GM19397 (cell line): ENCODE results near the gene VIT.
"Not testable (repeated sequence)": the region's sequence is repeated elsewhere in the genome, so short reads cannot be mapped to it uniquely, and the experiment has no call there.

Experiments
- ATAC-seq: cut with Tn5 transposase; IDR thresholded peaks from one replicate; pipeline ENCODE4 v1.9.1; 2021; ENCODE audit warnings: mild to moderate bottlenecking, moderate library complexity; ENCODE audit not compliant: unreplicated experiment

Gene VIT

DNA sequence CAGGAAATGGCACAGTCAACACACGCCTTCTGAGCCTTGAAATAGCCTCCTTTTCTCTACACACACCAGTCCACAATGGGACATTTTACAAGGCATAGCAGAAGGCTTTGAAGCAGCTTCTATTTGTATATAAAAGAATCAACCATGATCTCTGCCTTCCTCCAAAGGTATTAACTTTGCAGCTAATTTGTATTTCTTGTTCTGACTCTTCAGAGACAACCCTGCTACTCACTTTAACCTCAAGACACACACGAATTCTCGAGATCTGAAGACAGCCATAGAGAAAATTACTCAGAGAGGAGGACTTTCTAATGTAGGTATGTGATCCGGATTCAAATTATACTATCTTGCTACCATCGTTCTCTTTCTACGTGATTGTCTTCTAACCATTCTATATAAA, 104.6 kb downstream of the VIT start:
- ATAC-seq, result no peak

GRCh38 chr2:36802952-36803351, 106.4 kb downstream of the VIT start:
- ATAC-seq, result no peak

DNA sequence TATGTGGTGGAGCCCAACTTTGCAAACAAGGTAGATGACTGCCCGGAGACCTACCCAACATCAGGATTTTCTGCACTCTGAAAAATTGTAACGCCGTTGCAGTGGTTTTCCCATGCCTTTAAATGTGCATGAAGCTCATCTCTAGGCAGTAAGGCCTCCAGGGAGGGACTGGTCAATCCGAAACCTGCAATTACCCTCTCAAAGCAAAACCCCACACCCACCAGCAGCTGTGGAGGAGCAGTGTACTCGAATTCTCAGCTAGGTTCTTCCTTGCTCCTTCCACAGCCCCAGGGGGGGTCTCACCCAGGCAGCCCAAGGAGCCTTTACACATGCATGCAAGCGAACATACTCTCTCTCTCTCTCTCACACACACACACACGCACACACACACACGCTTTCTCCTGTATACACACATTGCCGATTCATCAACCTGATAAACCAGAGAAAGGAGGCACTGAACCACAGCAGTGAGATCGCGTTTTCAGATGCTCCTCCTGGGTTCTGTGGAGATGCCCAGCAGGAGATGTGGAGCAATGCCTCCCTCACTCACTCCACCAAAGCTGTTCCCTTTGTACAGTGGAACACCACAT, 109.2 kb downstream of the VIT start:
- ATAC-seq, result no peak

DNA sequence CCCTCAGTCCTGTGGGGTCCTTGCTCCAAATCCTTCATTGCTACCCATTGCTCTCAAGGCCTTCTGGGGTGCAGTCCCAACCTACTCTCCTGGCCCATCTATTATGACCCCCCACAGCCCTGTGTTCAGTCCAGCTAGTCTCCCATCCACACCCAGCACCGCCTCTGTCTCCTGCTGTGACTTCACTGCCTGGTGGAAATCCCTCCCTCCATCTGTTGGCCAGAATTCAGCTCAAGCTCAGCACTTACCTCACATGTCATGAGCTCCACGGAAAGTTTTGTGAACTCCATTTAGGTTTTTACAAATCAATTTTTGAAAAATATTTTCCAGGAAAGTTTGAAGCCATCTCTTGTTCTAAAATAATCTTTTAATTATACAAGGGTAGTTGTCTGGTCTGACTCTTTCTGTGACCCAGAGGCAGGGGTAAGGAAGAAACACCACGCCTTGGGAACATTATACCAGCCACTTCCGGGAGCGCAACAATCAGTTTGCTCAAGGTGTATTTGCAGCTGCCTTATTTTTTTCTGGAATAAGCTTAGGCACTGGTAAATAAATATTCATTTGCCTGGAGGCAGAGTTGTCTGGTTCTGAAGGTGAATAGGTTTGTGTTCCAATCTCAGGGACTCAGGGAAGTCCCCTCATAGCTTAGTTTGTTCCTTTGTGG, 110.8 kb downstream of the VIT start:
- ATAC-seq, result no peak

DNA sequence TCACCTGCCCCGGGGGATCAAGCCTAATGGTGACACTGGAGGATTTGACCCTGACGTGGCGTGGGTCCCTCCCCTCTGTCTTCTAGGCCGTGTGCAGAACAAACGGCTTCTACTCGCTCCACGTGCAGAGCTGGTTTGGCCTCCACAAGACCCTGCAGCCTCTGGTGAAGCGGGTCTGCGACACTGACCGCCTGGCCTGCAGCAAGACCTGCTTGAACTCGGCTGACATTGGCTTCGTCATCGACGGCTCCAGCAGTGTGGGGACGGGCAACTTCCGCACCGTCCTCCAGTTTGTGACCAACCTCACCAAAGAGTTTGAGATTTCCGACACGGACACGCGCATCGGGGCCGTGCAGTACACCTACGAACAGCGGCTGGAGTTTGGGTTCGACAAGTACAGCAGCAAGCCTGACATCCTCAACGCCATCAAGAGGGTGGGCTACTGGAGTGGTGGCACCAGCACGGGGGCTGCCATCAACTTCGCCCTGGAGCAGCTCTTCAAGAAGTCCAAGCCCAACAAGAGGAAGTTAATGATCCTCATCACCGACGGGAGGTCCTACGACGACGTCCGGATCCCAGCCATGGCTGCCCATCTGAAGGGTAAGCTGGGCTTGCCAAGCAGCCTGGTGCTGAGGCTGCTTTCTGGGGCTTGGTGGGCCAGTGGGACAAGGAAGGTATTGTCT, 112.0 kb downstream of the VIT start:
- no peak for ATAC-seq

DNA sequence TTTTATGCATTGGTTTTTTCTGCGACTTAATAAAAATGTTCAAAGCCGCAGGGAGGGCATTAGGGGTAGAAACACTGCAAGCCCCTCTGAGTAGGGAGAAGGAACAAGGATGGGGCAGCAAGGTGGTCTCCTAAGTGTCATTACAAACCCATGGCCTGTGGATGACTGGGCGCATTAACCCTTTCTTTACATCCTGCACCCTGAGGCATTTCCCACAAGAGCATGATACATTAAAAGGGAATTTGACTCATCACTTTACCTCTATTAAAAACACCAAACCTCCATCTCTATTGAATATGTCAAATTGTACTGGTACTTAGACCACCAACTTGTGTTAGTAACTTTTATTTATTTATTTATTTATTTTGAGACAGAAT, 112.5 kb downstream of the VIT start:
- no peak for ATAC-seq

DNA sequence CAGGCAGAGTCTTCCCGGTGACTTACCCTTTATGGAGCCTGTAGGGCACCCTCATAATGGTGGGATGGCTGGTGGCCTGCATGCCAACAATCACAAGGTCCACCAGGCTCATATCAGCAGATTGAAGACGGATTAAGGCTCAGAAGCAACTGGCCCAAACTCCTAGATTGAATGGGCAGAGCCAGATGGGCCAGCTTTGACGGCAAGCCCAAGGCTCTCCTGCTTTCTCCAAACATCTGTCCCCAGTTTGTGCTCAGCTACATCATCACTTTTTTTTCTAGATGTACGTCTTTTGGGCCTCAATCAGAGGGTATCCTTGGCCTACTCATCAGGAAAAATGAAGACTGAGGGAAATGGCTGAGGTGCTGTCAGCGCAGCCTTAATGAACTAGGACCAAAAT, 114.6 kb downstream of the VIT start:
- ATAC-seq, result no peak

DNA sequence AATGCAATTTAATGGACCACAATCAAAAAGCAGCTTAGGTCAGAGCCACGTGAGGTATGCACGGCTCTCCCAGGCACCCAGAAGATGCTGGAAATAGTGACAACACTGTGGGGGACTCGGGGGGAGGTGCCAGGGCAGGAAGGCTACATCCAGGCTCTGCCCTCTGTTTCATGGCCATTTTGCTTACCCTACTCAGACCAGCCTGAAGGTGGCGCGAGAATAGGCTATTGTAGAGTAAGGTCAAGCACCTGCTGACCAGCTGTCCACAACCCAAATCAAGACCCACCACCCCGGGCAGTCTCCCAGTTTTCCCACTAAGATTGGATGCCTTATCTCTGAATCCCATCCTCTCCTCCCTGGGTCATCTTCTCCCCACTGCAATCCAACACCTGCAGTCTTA, 115.7 kb downstream of the VIT start:
- no peak for ATAC-seq

DNA sequence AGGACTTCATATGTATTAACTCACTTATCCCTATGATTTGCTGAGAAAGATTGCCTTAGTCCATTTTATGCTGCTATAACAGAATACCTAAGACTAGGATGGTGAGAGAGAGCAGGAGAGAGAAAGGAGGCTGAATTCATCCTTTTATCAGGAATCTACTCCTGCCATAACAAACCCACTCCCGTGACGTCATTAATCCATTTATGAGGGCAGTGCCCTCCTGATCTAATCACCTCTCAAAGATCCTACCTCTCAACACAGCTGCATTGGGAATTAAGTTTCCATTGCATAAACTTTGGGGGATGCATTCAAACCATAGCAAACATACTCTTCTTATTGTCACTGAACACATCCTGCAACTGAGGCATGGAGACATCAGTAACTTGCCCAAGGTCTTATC, 122.0 kb downstream of the VIT start:
- ATAC-seq, result no peak

GRCh38 chr2:36819095-36819711, 122.7 kb downstream of the VIT start:
- no peak for ATAC-seq

GRCh38 chr2:36820942-36821605, 124.6 kb downstream of the VIT start:
- ATAC-seq, result no peak

DNA sequence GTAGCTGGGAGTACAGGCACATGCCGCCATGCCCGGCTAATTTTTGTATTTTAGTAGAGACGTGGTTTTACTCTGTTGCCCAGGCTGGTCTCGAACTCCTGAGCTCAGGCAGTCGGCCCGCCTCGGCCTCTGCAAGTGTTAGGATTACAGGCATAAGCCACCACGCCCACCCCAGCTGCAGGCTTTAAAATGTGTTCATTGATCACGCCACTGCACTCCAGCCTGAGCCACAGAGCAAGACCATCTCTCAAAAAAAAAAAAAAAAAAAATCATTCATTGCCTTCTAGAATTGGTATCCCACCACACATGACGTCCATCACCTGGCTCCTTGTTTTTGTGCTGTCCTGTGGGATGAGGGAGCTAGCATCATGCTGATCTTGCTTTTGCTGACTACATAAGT, 127.4 kb downstream of the VIT start:
- no peak for ATAC-seq

- no peak for ATAC-seq
These were observed 127.8 kb downstream of the VIT start for GRCh38 chr2:36824273-36824672.

- not testable (repeated sequence) for ATAC-seq
These were observed 128.2 kb downstream of the VIT start for GRCh38 chr2:36824683-36825082.

GRCh38 chr2:36831185-36831584, 134.7 kb downstream of the VIT start:
- ATAC-seq, result no peak

DNA sequence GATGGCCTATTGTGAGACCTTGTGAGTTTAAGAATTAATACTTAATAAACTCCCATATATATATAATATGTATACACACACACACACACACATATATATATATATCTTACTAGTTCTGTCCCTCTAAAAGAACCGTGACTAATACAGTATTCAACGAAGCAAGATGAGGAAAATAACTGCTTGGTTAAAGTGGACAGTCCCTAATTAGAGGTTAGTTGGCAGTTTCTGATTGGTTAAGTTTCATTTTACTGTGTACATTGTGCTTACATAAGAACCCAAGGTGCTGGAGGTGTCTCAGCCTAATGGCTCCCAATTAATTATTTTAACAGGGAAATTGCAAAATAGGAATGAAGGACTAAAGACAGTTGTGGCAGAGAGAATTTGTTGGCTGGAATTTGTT, 137.7 kb downstream of the VIT start:
- ATAC-seq, result no peak

DNA sequence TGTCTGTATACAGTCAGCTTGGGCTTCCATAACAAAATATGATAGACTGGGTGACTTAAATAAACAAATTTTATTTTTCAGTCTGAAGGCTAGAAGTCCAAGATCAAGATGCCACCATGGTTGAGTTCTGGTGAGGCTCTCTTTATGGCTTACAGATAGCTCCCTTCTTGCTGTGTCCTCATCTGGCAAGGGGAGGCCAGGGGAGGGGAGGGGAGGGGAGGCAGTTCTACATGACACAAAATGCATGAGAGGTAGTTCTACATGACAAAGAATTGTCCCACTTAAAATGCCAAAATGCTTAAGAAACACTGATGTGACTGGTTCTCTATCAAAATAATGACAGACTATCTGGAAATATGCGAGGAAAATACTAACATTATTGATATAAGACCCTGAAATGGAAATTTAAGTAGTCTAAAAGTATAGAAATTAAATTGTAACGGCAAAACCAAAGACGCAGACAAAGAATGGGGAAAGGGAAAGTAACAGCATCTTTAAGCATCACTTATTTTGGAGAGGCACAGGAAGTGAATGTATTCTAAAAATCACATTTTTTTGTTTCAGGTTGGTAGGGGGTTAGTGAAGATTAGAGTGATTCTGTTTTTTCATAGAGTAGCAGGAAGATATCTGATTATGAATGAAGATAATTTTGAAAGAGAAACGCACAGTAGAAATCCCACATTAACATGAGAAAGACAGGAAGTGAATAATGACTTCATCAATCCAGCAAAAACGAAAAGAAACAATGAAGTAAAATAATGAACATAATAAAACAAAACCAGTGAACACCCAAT, 138.4 kb downstream of the VIT start:
- no peak for ATAC-seq

DNA sequence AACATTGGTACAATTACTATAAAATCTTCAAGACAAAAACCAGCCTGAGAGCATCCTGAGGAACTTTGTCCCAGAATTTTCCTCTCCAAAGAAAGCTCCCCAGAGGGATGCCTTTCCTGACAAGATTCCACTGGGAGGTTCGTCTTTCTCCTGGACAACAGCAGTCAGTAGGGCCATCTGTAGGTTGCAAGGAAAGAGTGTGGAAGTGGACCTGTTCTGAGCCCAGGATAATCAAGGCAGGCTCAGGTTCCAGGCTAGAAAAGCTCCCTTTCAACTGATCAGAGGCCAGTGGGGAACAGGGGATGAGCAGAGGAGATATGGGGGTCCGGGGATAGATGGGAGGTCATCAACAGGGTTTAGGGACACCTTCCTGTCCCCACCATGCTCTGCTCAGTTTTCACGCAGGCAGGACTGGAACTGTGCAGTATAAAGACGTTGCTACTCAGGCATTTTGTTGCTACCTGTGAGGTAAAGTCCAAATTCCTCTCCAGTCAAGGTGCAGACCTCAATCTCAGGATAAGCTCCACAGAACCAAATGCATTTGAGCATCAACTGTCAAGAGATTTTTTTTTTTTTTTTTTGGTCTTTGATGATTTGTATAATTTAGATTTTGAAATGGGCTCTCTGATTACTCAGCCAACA, 143.6 kb downstream of the VIT start:
- no peak for ATAC-seq

- ATAC-seq, result no peak
These were observed 147.3 kb downstream of the VIT start for GRCh38 chr2:36843838-36844237.

DNA sequence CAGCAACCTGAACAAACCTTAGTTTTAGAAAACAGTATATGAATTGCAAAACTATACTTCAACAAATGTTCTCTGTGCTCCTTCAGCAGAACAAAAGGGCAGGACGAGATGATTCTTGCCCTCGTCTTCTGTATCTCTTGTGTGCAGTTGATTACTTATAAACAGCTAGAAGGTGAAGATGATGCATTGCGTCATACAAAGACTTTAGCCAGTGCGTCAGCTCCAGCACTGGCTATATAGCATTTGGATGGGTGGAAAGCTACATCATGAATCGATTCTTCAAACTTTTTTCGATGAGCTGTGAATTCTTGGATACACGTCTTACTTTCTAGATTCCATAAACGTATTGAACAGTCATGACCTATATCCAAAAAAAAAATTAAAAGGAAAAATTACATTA, 152.8 kb downstream of the VIT start:
- no peak for ATAC-seq
